ENCODE data around the gene LEKR1. TPM values are rescaled to one million over a fixed set of nuclear protein-coding genes. Genes with fewer than 3 reads are reported as not detected.

LEKR1 gene
- total RNA-seq, 1 donor from 2014 or later, result 2.3 TPM

- H3K36me3 ChIP-seq (ENCODE audit: control insufficient read depth, insufficient read depth, low read length), result no peaks in the 10 kb centered on the region
- H3K4me3 ChIP-seq (ENCODE audit: low read depth, low read length), result no peak overlapping the region
- no peak for TF ChIP-seq CTCF (IDR thresholded peaks at IDR 0.05; ENCODE audit: insufficient read depth, low read length, poor library complexity, severe bottlenecking)
- DNase-seq (ENCODE audit: low read depth), result no peak
- H3K27me3 ChIP-seq (ENCODE audit: control insufficient read depth, insufficient read depth, low read length), result no peaks in the 10 kb centered on the region
These were observed 21.7 kb downstream of the LEKR1 start for GRCh38 chr3:156847752-156848448.

- no peak for TF ChIP-seq CTCF (IDR thresholded peaks at IDR 0.05; ENCODE audit: insufficient read depth, low read length, poor library complexity, severe bottlenecking)
- no peaks in the 10 kb centered on the region for H3K36me3 ChIP-seq (ENCODE audit: control insufficient read depth, insufficient read depth, low read length)
- H3K4me3 ChIP-seq (ENCODE audit: low read depth, low read length), result no peak overlapping the region
- no peaks in the 10 kb centered on the region for H3K27me3 ChIP-seq (ENCODE audit: control insufficient read depth, insufficient read depth, low read length)
- DNase-seq (ENCODE audit: low read depth), result no peak
These were observed 33.4 kb downstream of the LEKR1 start for GRCh38 chr3:156859578-156859977.

- Histone ChIP-seq H3K27me3 (ENCODE audit: control insufficient read depth, insufficient read depth, low read length) (no peaks in the 10 kb centered on the region), H3K36me3 (ENCODE audit: control insufficient read depth, insufficient read depth, low read length) (no peaks in the 10 kb centered on the region), H3K4me3 (ENCODE audit: low read depth, low read length) (no peak overlapping the region)
- TF ChIP-seq CTCF (IDR thresholded peaks at IDR 0.05; ENCODE audit: insufficient read depth, low read length, poor library complexity, severe bottlenecking), result no peak
- no peak for DNase-seq (ENCODE audit: low read depth)
These were observed 34.7 kb downstream of the LEKR1 start for GRCh38 chr3:156860873-156861272.

- TF ChIP-seq CTCF (IDR thresholded peaks at IDR 0.05; ENCODE audit: insufficient read depth, low read length, poor library complexity, severe bottlenecking), result no peak
- no peak overlapping the region for H3K4me3 ChIP-seq (ENCODE audit: low read depth, low read length)
- no peak for DNase-seq (ENCODE audit: low read depth)
- no peaks in the 10 kb centered on the region for H3K36me3 ChIP-seq (ENCODE audit: control insufficient read depth, insufficient read depth, low read length)
- no peaks in the 10 kb centered on the region for H3K27me3 ChIP-seq (ENCODE audit: control insufficient read depth, insufficient read depth, low read length)
These were observed 36.2 kb downstream of the LEKR1 start for GRCh38 chr3:156862338-156862737.

- Histone ChIP-seq H3K36me3 (ENCODE audit: control insufficient read depth, insufficient read depth, low read length) (no peaks in the 10 kb centered on the region), H3K4me3 (ENCODE audit: low read depth, low read length) (no peak overlapping the region), H3K27me3 (ENCODE audit: control insufficient read depth, insufficient read depth, low read length) (no peaks in the 10 kb centered on the region)
- no peak for DNase-seq (ENCODE audit: low read depth)
- TF ChIP-seq CTCF (IDR thresholded peaks at IDR 0.05; ENCODE audit: insufficient read depth, low read length, poor library complexity, severe bottlenecking), result no peak
These were observed 39.6 kb downstream of the LEKR1 start for GRCh38 chr3:156865732-156866131.

GRCh38 chr3:156867174-156867573 lies 41.0 kb downstream of the LEKR1 start:
- no peak for DNase-seq (ENCODE audit: low read depth)
- no peak for TF ChIP-seq CTCF (IDR thresholded peaks at IDR 0.05; ENCODE audit: insufficient read depth, low read length, poor library complexity, severe bottlenecking)
- Histone ChIP-seq H3K4me3 (ENCODE audit: low read depth, low read length) (no peak overlapping the region), H3K27me3 (ENCODE audit: control insufficient read depth, insufficient read depth, low read length) (no peaks in the 10 kb centered on the region), H3K36me3 (ENCODE audit: control insufficient read depth, insufficient read depth, low read length) (no peaks in the 10 kb centered on the region)
